Loucy (cell line): ENCODE results near the gene FAF1.

Experiments
- H2AFZ ChIP-seq: fragments of 200-600 bp; sonication (generic); 2 replicates; pipeline ENCODE4 v1.6.0; 2016; ENCODE audit warnings: antibody characterized with exemption, mild to moderate bottlenecking, low read length, moderate library complexity
- H3F3A ChIP-seq: fragments of 200-600 bp; 2 replicates; pipeline ENCODE4 v1.6.0; 2016; ENCODE audit warnings: antibody characterized with exemption, low read depth, mild to moderate bottlenecking
- H3K27me3 ChIP-seq: fragments of 200-600 bp; sonication (generic); 2 replicates; pipeline ENCODE4 v1.6.1; 2014; ENCODE audit warnings: low read length, mild to moderate bottlenecking; ENCODE audit not compliant: insufficient read depth, poor library complexity, severe bottlenecking
- H3K36me3 ChIP-seq: fragments of 200-600 bp; sonication (generic); 2 replicates; pipeline ENCODE4 v1.6.1; 2016; ENCODE audit warnings: low read length; ENCODE audit not compliant: insufficient read depth
- H3K4me1 ChIP-seq: fragments of 200-600 bp; sonication (generic); 2 replicates; pipeline ENCODE4 v1.5.1; 2014; ENCODE audit warnings: low read length, mild to moderate bottlenecking; ENCODE audit not compliant: insufficient read depth, poor library complexity, severe bottlenecking
- H3K4me2 ChIP-seq: fragments of 200-600 bp; sonication (generic); 2 replicates; pipeline ENCODE4 v1.6.0; 2014; ENCODE audit warnings: antibody characterized with exemption, low read length, low read depth, mild to moderate bottlenecking; ENCODE audit not compliant: poor library complexity, severe bottlenecking
- H3K4me3 ChIP-seq: fragments of 200-600 bp; sonication (generic); 2 replicates; pipeline ENCODE4 v1.5.1; 2014; ENCODE audit warnings: low read length, mild to moderate bottlenecking, mixed read lengths; ENCODE audit not compliant: poor library complexity, severe bottlenecking
- H3K79me2 ChIP-seq: fragments of 200-600 bp; sonication (generic); 2 replicates; pipeline ENCODE4 v1.6.1; 2014; ENCODE audit warnings: low read length; ENCODE audit not compliant: insufficient read depth
- H3K9ac ChIP-seq: fragments of 200-600 bp; sonication (generic); 2 replicates; pipeline ENCODE4 v1.6.0; 2014; ENCODE audit warnings: mild to moderate bottlenecking, low read depth, low read length, moderate library complexity; ENCODE audit not compliant: poor library complexity, severe bottlenecking
- H3K9me2 ChIP-seq: fragments of 200-600 bp; sonication (generic); replicated peaks from 2 replicates; pipeline ENCODE4 v1.6.1; 2016; ENCODE audit warnings: low read depth, low read length, mixed read lengths
- H3K9me3 ChIP-seq: fragments of 200-600 bp; sonication (generic); 2 replicates; pipeline ENCODE4 v1.6.1; 2014; ENCODE audit warnings: mild to moderate bottlenecking, antibody characterized with exemption, low read length, low read depth; ENCODE audit not compliant: insufficient read depth
- H4K20me1 ChIP-seq: fragments of 200-600 bp; sonication (generic); 2 replicates; pipeline ENCODE4 v1.6.0; 2014; ENCODE audit warnings: antibody characterized with exemption, low read length, mild to moderate bottlenecking; ENCODE audit not compliant: insufficient read depth, poor library complexity, severe bottlenecking
- CTCF ChIP-seq: fragments of 200-600 bp; sonication (generic); conservative IDR thresholded peaks from 2 replicates; pipeline ENCODE4 v1.5.1; 2014; ENCODE audit warnings: mild to moderate bottlenecking, antibody characterized with exemption, low read length
- EZH2phosphoT487 ChIP-seq: fragments of 200-600 bp; IDR thresholded peaks from 2 replicates; pipeline ENCODE4 v1.6.1; 2018; ENCODE audit warnings: antibody characterized with exemption, mild to moderate bottlenecking, moderate library complexity, borderline replicate concordance

Gene FAF1

GRCh38 chr1:50972766-50973165 is 12.7 kb upstream of the FAF1 start:
- H3K4me3 ChIP-seq: peak overlapping the region; percentile 85
- peaks cover 41% of the 10 kb centered on the region for H3K36me3 ChIP-seq
- peaks cover 98% of the 10 kb centered on the region for H3K79me2 ChIP-seq
- peaks cover 31% of the 10 kb centered on the region for H3K4me1 ChIP-seq
- peaks cover 13% of the 10 kb centered on the region for H3K27me3 ChIP-seq
- peak overlapping the region; percentile 89 for H3K4me2 ChIP-seq
- H4K20me1 ChIP-seq: peaks cover 60% of the 10 kb centered on the region
- no peak for TF ChIP-seq EZH2phosphoT487
- no peak for TF ChIP-seq CTCF
- H2AFZ ChIP-seq: no peak overlapping the region
- H3K9me3 ChIP-seq: no peaks in the 10 kb centered on the region
- peak overlapping the region; percentile 96 for H3K9ac ChIP-seq
- H3K9me2 ChIP-seq: no peaks in the 10 kb centered on the region
- peaks cover 10% of the 10 kb centered on the region for H3F3A ChIP-seq

- peaks cover 13% of the 10 kb centered on the region for H3K27me3 ChIP-seq
- TF ChIP-seq EZH2phosphoT487: no peak
- TF ChIP-seq CTCF: no peak
- H3K9me2 ChIP-seq: no peaks in the 10 kb centered on the region
- peaks cover 98% of the 10 kb centered on the region for H3K79me2 ChIP-seq
- peaks cover 41% of the 10 kb centered on the region for H3K36me3 ChIP-seq
- H3K9ac ChIP-seq: peak overlapping the region; percentile 96
- H3F3A ChIP-seq: peaks cover 10% of the 10 kb centered on the region
- H3K4me3 ChIP-seq: peak overlapping the region; percentile 85
- H3K4me1 ChIP-seq: peaks cover 34% of the 10 kb centered on the region
- H3K9me3 ChIP-seq: no peaks in the 10 kb centered on the region
- H2AFZ ChIP-seq: no peak overlapping the region
- H4K20me1 ChIP-seq: peaks cover 60% of the 10 kb centered on the region
- H3K4me2 ChIP-seq: peak overlapping the region; percentile 89
These were observed 11.8 kb upstream of the FAF1 start for GRCh38 chr1:50971748-50972305.

GRCh38 chr1:50970931-50971582 is 11.0 kb upstream of the FAF1 start:
- no peaks in the 10 kb centered on the region for H3K9me3 ChIP-seq
- peaks cover 41% of the 10 kb centered on the region for H3K36me3 ChIP-seq
- H3K4me2 ChIP-seq: peak overlapping the region; percentile 89
- peak overlapping the region; percentile 96 for H3K9ac ChIP-seq
- H3K79me2 ChIP-seq: peaks cover 98% of the 10 kb centered on the region
- peaks cover 60% of the 10 kb centered on the region for H4K20me1 ChIP-seq
- H3F3A ChIP-seq: peaks cover 7% of the 10 kb centered on the region
- no peak overlapping the region for H2AFZ ChIP-seq
- peaks cover 13% of the 10 kb centered on the region for H3K27me3 ChIP-seq
- H3K9me2 ChIP-seq: no peaks in the 10 kb centered on the region
- H3K4me3 ChIP-seq: peak overlapping the region; percentile 85
- TF ChIP-seq CTCF (no peak), EZH2phosphoT487 (no peak)
- H3K4me1 ChIP-seq: peaks cover 34% of the 10 kb centered on the region
